DMS114 treated with DMSO at 0.1 percent for 48 hours (cell line): ENCODE data around the gene APOB.
A peak's percentile ranks its signal among the peaks of the same experiment; 100 is the strongest.

Source experiments
- DNase-seq: peaks from one replicate; lab custom pipeline; 2025; ENCODE audit not compliant: unreplicated experiment; lab: John Stamatoyannopoulos, UW

APOB gene

DNA sequence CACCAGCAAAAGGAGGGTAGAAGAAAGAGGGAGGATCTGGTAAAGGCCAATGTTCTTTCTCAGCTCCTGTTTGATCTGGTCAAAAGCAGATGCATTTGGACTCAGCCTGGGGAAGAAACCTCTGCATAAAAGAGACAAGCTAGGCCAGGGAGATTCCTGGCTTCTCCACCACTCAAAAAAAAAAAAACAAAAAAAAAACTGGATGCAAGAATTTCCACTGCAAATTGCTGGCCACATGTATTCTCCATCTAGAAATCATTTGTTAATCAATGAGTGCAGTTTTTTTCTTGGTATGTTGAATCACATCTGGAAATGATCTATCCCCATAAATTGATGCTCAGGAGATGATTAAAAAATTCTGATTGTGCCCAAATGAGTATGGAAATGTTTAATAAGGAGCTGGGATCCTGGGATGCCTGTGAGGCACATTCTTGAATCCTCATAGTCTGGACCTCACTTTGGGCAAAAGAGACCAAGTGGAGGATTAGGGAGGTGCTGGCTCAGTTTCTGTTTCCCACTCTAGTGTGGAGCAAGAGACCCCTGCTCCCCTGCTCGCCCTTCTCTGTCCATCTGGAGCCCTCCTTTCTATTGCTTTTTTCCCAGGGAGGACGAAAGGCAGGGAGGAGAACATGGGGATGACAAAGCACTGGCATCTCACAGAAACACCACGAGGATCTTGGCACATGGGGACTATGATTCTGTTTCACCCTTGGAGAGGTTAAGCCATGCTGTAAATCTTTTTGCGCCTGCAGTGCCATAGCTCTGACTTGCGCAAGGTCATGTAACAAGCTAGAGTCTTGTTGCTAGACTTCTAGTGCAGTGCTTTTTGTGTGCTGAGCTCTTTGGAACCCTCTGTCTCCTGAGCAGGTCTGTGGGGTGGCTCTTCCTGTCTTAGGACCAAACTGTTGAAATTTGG, 57.6 kb downstream of the APOB start:
- DNase-seq, result no peak

DNA sequence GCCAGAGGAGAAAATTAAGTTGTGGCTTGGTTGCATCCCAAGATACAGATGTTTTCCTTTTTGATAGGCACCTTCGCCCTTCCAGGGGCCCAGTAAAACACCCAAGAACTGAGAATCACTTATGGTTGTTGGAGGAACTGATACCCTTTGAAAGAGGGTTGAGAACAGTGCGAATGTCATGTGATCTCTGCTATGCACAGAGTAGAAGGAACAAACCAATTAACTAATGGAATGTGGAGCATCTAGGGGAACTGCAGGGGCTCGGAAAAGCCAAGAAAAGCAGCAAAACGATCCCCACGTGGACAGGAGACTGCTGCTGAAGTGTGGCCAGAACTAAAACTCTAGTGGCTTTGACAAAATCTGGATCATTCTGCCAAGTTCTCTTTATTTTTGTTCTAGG, 58.8 kb downstream of the APOB start:
- DNase-seq, result no peak

DNA sequence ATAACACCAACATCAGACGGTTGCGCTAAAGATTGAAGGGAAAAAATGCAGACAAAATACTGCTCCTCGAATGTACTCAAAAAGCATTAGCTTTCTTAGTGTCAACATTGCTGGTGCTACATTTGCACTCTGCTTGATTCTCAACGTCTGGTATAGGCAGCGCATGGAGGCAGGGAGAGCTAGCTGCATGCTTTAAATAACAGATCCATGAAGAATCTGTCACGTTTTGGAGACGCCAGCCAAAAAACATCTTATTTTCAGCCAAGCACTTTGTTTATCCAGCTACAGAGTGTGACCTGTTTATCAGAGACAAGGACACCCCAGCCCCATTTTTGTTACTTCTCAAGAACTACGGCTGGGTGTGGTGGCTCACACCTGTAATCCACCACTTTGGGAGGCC, 59.5 kb downstream of the APOB start:
- DNase-seq, result no peak

DNA sequence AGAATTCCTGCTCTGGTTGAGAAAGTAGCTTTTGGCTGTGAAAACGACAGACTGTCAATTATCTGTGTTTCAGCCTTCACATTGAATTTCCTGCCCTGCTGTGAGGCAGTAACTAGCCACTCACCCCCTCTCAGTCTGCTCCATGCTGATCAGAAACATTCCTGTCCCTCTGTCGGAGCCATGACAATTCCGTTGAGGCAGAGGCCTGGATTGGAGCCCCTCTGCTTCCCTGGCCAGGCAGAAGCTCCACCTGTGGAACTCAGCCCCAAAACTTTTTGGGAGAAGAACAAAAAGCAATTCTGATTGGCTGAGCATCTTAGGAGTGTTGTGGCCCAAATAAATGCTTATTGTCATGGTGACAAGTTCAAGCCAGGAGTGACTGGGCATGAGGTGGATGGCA, 60.0 kb downstream of the APOB start:
- no peak for DNase-seq

DNA sequence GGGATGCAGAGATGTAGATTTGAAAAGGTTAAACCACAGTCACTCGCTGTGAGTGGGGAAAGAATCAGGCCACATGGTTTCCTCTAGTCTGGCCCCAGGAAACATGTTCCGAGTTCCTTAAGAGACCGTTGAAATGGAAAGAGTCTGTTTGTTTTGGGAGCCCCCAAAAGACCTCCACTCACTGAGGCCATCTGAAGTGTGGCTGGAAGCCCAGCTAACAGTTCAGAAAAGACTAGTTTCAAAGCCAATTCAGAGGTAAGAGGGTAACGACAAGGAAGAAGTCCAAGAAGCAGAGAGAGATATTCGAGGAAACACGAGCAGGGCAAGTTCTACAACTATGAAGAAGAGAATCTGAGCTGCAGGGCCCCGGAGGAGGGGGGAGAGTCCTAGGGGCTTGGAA, 61.0 kb downstream of the APOB start:
- DNase-seq, result no peak

DNA sequence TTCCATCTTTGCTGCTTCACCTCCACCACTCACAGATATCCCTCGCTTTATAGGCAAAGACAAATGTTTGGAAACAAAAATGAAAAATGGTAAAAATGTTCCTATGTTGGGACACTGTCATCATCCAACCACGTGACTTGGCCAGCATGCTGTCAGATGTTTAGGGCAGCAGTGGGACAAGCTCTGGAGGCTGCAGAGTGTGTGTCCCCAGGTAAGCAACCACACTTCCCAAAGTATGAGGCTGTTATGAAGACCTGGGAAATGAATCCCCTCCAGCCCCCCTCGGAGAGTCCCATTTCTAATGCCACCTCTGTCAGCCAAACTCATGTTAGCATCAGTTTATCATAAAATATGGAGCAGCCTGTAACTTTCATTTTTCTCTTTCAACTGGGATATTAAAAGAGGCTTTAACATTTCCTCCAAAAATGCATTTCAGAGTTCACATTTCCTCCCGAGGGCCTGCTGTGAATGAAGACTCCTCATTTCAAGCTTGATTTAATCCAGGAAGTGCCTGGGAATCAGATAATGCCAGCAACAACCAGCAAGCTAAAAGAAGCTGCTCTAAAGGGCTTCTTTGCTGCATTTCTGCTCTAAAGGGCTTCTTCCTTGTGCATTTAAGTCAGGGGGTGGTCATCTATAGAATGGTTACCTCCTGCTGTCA, 66.2 kb downstream of the APOB start:
- no peak for DNase-seq

DNA sequence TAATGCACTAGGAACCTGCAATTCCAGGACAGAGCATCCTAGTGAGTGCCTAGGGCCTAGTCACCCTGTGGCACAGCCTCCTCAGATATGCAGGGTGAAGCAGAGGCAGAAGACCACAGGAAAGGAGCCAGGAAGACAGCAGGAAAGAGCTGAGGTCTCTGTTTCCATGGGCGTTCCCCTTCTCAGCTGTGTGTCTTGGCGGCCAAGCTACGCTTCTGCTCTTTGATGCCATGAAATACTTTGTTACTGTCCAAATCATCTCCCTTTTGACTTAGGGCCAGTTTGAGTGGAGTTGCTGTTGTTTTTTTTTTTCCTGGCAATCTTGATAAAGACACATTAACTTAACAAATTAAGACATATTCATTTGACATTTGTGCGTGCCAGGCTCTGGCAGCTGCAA, 67.3 kb downstream of the APOB start:
- no peak for DNase-seq

DNA sequence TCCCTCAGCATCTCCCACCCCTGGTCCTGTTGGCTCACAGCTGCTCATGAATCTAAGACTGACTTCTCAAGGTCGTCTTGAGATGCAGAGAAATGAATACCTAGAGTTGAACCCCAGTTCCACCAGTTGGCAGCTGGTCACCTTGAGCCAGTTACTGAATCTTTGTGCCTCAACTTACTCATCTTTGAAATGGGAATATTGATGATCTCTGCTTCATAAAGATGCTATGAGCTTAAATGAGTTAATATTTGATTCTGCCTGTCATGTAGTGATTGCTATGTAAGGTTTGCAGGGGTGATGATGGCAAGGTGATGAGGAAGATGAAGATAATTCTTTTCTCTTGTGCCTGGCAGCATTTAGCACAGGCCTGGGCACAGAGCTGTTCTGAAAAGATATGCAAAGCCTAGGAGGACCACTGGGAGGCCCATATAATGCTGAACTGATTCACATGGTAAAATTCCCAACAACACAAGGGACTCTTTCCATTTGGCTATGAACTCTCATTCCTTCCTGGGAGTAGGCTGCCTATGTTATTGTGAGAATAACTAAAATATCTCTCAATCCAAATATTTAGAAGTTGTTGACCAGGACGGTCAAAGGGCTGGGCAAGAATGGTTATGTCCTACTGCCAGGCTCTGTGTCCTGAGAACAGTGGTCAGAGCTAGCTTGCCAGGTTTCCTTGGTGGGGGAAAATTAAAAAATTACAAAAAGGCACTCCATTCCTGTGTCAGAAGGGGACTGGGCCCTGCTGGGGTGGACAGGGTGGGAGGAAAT, 70.9 kb downstream of the APOB start:
- no peak for DNase-seq

DNA sequence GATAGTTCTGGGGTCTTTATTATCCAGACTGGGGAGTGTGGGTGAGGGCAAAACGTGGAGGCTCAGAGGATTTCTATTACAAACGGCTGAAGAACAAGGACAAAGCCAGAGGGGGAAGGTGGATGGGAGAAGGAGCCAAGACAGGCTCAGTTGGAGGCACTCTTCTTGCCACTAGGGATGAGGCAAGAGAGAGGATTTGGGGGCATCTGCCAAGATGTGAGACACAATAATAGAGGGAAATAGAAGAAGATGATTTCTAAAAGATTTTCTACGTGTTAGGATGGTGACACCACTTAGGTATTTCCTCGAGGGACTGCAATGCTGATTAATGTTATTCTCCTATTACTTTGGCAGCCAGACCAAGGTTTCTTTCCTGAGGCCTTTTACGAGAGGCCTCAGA, 71.8 kb downstream of the APOB start:
- DNase-seq, result no peak

DNA sequence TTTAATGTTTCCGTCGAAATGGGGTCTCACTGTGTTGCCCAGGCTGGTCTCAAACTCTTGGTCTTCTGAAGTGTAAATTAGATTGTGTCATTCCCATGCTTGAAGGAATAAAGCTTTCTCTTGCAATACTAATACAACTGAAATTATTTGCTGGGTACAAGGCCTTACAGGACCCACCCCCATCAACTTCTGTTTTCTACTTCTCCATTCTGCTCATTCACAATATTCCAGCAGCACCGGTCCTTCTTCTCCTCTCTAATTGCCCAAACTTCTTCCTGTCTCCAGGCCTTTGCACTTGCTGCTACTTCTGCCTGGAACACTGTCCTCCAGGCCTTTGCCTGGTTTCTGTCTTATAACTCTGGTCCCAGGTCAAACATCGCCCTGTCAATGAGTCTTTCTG, 73.8 kb downstream of the APOB start:
- no peak for DNase-seq

DNA sequence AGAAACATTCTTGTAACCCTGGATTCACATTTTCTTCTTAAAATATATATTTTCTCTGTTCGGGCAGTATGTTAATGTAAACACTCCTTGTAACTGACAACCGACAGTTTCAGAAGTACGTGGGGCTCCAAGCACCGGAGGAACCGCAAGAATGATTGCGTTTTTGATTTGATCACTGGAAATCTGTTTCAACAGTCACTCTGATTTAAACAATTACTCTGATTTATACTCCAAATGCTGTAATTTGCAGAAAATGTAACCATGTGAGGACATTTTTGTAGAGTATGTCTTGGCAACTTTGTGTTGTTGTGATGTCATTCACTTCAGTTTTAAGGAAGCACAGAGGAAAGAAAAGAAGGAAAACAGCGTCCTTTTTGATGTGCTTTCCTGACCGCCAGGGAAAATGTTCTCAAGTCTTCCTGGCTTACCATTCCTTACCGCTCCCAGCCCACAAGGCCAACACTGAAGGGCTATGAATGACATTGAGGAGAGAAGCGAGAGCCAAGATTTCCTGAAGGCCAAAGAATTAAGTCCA, 77.7 kb downstream of the APOB start:
- no peak for DNase-seq

DNA sequence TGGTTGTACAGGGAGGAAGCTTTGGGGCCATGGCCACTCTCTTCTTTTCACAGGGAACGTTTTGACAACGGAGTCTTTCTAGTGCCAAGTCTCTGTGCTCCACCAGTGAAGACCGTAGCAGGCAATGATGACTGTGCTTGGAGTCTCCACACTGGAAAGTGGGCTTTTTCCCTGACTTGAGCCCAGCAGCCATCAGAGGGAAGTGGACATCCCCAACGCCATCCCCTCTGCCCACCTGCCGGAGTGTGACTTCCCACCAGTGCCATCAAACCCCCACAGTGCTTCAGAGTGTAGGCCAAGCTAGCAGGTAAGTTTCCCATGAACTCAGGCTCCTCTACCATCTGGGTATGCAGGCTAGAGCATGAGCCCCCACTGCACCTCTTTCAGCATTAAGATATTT, 78.7 kb downstream of the APOB start:
- no peak for DNase-seq

DNA sequence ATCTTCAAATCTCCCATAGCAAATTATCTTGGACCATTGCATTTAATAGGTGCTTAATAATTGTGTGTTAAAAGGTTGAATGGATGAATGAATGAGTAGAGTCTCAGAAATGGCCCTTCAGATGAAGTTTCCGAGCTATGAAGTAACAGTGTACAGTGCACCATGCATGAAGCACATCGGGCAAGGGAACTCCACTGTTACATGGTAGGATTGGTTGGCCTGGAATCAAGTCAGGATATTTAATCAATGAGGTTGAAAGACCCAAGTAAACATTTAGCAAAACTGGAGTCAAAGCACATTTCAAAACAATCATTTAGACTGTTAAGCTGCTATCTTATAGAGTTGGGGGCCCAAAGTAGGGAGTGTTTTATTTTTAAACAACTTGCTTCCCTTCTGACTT, 80.0 kb downstream of the APOB start:
- no peak for DNase-seq

DNA sequence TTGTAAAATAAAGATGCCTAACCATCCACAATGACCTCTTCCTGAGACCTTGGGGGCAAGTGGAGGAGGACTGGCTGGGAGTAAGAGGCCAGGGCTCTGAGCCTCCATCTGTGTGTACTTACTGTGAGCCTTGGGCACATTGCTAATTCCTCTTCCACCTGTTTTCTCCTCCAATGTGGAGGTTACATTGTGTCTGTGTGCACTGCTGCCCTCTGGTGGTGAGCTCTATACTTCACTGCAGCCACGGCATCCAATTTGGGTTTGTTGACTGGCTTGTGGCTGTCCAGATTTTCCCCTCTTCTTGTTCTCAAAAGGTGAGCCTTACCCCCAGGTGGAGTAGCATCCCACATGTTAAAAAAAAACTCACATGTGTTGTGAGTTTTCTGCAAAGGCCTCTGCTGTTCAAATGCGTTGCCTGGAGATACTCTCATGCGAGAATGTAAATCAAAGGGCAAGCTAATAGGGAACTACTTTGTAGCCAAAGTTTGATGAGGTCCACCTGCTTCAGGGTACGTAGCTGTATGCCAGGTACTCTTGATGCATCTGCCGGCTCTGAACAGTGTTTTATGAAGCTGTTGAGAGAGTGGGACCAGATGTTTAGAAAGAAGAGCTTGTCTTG, 80.8 kb downstream of the APOB start:
- peak; percentile 42 for DNase-seq

DNA sequence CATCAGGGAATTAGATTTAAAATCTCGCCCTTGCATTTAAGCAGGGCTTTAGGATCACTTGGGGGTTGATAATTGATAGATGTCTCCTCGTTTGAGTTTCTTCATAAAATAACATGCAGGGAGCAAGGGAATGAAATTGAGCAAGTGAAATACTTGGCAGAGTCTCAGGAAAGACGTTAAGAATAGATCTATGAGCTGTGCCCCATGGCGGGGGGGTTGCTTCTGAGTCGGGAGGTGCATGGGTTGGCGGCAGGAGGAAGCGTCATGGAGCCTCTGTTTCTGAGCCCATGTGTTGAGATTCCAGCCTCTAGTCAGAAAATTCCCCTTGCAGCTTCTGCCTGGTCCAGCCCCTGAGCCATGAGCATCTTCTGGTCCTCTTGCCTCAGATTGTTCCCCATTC, 82.0 kb downstream of the APOB start:
- DNase-seq, result no peak

DNA sequence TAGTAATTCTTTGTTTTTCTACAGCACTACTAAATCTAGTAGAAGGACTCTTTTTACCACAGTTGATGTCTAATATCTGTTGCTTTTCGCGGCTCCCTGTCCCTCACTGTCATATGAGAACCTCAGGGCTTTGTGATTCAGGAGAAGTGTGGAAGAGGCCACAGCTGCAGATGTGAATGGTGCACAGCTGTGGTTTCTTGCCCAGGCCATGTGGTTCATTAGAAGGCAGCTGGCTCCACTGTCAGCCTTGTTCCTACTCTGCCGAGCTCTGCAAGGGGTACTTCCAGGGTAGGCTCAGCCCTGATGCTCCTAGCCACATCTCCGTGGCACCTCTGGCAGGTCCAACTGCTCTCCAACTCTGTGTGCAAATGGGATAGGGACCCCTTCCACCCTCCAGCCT, 83.9 kb downstream of the APOB start:
- DNase-seq, result no peak

DNA sequence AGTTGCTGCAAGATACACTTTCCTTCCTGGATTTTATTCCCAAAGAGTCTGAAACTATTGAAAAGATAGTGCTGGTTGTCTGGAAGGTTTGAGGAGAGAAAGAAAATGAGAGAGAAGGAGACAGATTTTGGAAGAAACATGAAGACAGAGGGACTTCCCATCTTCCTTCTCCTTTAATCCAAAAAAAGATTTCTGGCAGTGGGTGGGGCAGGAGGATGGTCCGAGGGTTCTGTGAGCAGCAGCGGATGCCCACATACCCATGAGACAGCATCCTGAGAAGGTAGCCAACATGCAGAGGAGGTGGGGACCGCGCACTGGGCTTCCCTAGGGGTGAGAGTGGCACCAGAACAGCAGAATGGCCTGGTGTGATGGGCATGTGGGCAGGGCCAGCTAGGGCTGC, 84.6 kb downstream of the APOB start:
- no peak for DNase-seq

DNA sequence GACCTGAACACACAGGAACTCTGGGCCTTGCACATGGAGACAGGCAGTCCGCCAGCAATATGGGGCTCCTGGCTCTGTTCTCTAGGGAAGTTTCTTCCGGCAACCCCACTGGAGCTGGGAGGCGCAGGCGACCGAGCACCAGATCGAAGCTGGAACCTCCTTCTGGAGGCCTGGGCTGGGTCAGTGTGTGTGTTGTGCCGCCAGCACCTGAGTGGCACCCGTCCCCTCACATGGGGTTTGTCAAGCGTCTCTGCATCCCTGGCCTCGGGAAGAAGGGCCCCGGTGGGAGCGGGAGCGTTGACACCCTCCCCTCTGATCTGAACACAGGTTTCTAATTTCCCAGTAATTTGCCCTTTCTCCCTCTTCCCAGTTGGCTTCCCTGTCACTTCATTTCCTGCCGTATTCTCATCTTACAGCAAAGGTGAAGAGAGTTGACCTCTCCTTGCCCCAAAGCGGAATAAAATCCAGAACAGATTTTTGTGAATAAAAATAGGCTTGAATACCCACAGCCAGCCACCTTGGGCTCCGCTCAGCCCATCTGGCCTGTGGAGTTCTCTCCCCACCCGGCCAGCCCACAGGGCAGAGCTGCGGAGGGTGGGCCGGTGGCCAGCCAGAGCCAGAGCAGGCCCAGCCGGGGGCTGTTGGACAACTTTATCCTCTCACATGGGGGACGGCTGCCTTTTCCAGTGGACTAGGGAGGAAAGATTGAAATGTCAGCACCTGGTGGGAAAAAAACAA, 85.9 kb downstream of the APOB start:
- no peak for DNase-seq

DNA sequence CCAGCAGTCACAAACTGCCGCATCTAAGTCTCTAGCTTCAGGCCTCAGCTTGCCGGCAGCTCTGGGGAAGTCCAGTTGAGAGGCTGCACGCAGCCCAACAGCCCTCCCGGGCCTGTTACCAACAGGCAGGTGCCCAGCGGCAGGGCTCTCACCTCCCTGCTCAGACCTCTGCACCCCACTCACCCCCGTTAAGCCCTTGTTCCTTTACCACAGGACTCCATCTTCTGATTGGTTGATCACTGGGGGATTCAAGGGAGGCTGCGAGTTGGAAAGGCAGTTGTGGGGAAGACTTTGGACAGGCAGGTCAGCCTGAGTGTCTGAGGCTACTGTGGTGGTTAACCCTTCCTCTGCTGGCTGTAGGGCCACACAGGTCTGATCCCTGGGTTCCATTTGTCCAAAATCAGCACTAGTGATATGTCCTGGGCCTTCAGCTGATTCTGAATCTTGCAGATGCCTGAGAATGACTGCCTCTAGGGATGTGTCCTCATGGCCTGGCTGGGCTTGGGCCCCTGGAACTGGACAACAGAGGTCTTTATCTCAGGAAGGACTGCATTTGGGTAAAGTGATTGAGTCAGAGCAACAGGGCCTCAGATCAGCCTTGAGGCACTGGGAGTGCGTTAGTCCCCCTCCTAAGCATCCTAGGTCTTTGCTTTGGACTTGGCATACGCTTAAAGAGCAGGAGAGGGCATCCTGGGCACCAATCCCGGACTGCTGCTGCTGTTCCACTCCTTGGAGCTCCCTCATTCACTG, 88.4 kb downstream of the APOB start:
- DNase-seq, result no peak
